CD4-positive, alpha-beta T cell treated with Interleukin-1 beta for 1 hour (primary cell): Measurements from ENCODE around the gene IGF1R.

Experiments used
- DNase-seq, 2 donors: peaks; one replicate each; pipeline ENCODE4 v3.0.0-alpha.2; 2020 to 2022

IGF1R gene

GRCh38 chr15:98841419-98841970 lies 193.2 kb downstream of the IGF1R start:
- DNase-seq: no peak

- no peak for DNase-seq
Measured at GRCh38 chr15:98842192-98842972, 194.0 kb downstream of the IGF1R start.

GRCh38 chr15:98842973-98843285 lies 194.6 kb downstream of the IGF1R start:
- DNase-seq: no peak

DNA sequence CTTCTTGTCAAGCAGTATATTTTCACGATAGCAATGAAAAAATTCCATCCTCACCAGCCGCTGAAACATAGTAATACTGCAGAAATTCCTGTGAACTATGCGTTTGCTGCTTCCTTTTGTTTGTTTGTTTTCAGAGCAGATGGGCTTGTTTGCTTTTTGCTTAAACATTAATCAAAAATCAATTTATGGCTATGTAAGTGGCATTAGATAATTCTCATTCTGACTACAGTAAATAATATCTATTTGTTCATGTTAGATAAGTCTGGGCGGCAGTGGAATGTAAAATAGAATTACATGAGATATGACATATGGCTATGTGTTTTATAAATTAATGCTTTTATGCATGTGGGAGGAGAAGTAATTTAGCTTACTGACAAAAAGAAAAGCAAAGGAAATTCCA lies 195.5 kb downstream of the IGF1R start:
- no peak for DNase-seq

DNA sequence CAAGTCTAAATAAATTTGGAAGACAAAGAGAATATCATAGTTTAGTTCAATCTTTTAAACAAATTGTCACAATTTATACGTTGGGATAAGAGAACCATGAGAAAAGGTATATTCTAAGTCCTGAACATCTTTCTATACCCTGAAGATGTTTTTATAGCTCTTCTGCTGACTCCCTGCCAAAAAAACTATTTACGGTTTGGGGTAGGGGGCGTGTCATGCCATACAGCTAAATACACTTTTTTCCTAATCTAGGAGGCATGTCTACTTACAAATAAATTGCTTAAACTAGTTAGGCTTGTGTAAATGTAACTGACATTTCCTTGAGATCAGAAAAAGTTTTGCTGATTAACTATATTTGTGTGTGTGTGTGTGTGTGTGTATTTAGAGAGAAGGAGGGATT lies 195.9 kb downstream of the IGF1R start:
- DNase-seq: no peak

GRCh38 chr15:98845138-98845884 lies 197.0 kb downstream of the IGF1R start:
- no peak for DNase-seq

DNA sequence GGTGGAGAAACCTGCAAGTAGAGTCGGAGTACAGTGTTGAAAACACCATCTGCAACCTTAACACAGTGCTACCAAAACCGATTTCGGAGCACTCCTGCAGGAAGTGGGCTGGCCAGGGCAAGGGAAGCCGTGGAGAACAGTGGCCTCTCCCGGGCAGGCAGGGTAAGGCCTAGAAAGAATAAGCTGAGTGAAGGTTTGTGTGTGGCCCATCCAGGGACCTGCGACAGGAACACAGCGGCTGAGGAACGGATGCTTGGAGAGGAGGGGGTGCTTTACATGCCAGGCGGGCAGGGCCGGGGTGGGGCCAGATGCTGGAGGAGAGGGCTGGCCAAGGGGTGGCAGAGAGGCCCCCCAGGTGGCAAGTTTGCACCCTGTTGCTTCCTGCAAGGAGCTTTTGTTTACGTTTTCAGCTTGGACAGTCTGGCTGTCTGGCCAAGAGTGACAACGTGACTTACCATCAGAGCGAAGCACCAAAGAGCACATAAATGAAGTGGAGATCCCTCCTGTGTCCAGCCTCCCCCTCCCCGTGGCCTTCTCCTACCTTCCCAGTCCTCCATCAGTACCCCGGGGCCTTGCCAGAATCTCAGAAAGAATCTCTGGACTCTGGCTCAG lies 202.7 kb downstream of the IGF1R start:
- DNase-seq: peak; percentile 68 to 71

GRCh38 chr15:98853161-98853560 lies 204.8 kb downstream of the IGF1R start:
- peak; percentile 74 to 78 for DNase-seq

GRCh38 chr15:98853617-98854420 lies 205.5 kb downstream of the IGF1R start:
- no peak for DNase-seq

GRCh38 chr15:98854496-98854895 lies 206.2 kb downstream of the IGF1R start:
- no peak for DNase-seq

DNA sequence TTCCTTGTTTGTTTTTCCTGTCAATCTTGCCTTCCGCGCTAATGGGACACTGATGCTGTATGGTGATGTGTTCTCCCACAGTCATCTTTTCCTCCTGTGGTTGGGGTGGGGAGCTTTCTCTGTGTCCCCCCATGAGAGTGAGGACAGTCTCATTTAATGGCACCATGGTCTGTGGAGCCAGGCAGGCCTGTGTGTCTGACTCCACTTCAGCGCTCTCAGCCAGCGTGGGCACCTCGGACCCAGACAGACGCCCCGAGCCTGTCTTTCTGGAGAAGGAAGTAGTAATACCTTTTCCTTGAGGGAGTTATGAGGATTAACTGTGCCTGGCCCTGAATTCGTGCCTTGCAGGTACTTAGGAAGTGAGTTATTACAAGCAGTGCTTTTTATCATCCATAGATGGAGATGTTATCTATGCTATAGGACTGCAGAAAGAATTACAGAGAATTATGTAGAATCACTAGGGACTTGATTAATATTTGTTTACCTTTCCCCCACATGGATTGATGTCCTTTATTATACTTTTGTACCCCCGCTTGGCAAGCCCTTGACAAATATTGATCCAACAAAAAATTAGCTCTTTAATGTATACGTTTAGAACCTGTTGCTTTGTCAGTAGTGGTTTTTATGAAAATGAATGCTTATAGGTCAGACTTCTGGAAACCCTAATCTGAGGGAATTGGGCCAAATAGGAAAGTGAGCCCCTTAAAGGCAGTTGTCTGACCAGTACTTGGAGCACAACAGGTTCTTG lies 206.9 kb downstream of the IGF1R start:
- no peak for DNase-seq

DNA sequence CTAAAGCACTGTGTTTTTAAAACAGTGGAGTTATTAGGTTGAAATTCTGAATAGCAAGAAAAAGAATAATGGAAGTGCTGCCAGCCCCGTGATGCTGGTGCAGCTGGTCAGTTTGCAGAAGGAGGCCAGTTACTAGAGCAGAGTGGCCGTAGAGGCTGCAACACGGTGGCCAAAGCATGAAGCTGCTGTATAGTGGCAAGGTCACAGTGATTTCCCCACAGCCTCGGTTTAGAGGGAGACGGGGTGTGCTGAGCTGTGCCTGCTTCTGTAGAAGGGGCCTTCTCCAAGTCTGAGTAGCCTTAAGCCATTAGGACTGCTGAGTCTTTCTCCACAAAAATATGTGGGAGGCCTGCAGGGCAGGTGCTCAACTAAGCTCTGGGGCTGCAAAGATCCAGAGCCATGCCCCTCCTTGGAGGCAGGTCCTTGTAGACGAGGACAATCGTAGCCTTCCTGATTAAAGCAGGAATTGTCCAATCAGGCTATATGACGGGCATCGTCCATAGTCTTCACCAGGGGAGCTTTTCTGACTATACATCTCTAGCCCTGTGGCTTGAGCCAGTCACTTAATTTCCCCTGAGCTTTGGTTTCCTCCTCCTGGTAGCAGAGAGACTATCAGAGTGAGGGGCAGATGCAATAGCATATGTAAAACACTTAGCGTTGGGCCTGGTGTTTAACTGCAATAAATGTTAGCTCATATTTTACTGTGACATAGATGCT lies 207.6 kb downstream of the IGF1R start:
- DNase-seq: no peak

GRCh38 chr15:98856532-98856907 lies 208.2 kb downstream of the IGF1R start:
- DNase-seq: no peak

DNA sequence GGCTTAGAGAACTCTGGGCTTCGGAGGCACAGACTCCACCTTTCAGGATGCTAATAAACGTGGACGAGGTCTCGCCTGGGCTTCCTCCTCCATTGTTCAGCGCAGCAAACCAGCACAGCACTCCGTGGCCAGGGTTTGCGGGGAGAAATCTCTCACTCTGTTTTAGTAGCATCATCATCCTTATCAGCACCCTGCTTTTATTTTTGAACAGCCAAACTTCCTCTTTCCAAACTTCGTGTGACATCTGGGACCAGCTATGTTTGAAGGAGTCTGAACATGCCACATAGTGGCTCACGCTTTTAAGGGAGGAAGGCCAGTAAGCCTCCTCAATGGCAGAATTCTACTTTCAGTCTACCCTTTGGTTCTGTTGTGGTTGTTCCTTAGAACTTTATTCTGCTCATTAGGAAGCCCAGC lies 210.3 kb downstream of the IGF1R start:
- DNase-seq: no peak

- no peak for DNase-seq
Measured at GRCh38 chr15:98859149-98859548, 210.8 kb downstream of the IGF1R start.

DNA sequence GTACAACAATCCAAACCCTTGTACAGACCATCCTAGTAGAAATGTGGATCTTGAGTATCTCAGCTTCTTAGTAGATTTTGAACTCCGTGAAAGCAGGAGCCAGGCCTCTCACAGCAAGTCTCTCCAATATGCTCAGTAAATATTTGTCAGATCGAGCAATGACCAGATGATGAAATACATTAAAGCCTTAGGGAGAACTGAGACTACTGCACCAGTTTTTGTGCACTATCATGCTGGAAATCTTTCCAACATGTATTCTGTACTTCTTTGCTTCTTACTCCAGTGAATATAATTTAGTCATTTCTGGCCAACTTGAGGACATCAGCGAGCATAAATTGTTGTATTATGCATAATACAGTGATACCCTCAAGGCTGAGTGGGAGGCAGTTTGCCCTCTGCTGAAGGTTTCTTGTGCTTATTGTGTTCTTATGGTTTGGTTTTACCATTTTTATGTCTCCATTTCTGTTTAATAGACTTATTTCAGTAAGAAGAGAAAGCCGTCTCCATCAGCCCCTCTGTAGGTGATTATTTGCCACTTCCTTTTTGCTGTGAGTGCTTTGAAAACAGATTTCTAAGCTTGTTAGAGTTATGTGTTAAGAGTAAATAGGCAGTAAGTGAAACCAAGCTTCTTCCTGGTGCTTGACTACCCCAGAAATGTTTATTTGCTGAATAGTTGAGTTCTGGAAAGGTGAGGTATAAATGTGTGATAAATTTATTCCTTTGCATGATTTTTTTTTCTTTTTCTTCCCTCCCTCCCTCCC lies 212.1 kb downstream of the IGF1R start:
- no peak for DNase-seq

GRCh38 chr15:98861188-98861587 lies 212.8 kb downstream of the IGF1R start:
- DNase-seq: no peak

DNA sequence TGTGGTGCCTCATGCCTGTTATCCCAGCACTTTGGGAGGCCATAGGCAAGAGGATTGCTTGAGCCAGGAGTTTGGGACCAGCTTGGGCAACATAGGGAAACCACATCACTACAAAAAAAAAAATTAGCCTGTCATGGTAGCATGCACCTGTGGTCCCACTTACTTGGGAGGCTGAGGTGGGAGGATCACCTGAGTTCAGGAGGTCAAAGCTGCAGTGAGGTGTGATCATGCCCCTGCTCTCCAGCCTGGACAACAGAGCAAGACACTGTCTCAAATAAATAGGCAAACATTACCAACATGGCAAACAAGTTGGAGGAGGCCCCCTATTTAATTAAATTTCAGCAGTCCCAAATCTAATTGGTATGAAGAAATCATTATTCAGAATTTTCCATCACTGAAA lies 215.6 kb downstream of the IGF1R start:
- no peak for DNase-seq

- peak; percentile 70 to 71 for DNase-seq
Measured at GRCh38 chr15:98865397-98866339, 217.3 kb downstream of the IGF1R start.

- no peak for DNase-seq
Measured at GRCh38 chr15:98866511-98866910, 218.2 kb downstream of the IGF1R start.
